ENCODE results near the gene AATK. TPM values are rescaled to one million over a fixed set of nuclear protein-coding genes. Genes with fewer than 3 reads are reported as not detected.
"Not testable (repeated sequence)": the region's sequence is repeated elsewhere in the genome, so short reads cannot be mapped to it uniquely, and the experiment has no call there.

AATK gene
- total RNA-seq, 2 experiments from 2014 or later = 0.78 to 1.0 TPM

GRCh38 chr17:81078026-81078913 is 87.8 kb downstream of the AATK start:
- H3K27me3 Mint-ChIP-seq; DNase-seq; H3K4me1 Mint-ChIP-seq (ENCODE audit: low read depth); H3K4me3 Mint-ChIP-seq; H3K27ac Mint-ChIP-seq; POLR2A ChIA-PET; H3K9me3 Mint-ChIP-seq; intact Hi-C loops (cut with micrococcal nuclease); H3K36me3 Mint-ChIP-seq: not testable (repeated sequence)
- CTCF ChIA-PET = interaction anchor here (1.3 kb wide), 1 partner anchor 23 kb away, joined by 5 read pairs; no protein-coding TSS in a partner anchor

- Mint-ChIP-seq H3K36me3 (no peaks in the 10 kb centered on the region), H3K27me3 (no peaks in the 10 kb centered on the region), H3K4me1 (ENCODE audit: low read depth) (no peaks in the 10 kb centered on the region), H3K9me3 (no peaks in the 10 kb centered on the region), H3K4me3 (no peak overlapping the region), H3K27ac (no peak overlapping the region)
- POLR2A ChIA-PET = no interaction called here
- intact Hi-C loops (cut with micrococcal nuclease) = no loop called here
- DNase-seq = no peak
- CTCF ChIA-PET = no interaction called here
Observed at GRCh38 chr17:81076141-81076679, 89.8 kb downstream of the AATK start.

GRCh38 chr17:81075307-81075706 is 90.7 kb downstream of the AATK start:
- CTCF ChIA-PET = no interaction called here
- POLR2A ChIA-PET = no interaction called here
- Mint-ChIP-seq H3K4me3 (no peak overlapping the region), H3K4me1 (ENCODE audit: low read depth) (no peaks in the 10 kb centered on the region), H3K9me3 (no peaks in the 10 kb centered on the region), H3K27ac (no peak overlapping the region), H3K36me3 (no peaks in the 10 kb centered on the region), H3K27me3 (no peaks in the 10 kb centered on the region)
- intact Hi-C loops (cut with micrococcal nuclease) = no loop called here
- no peak for DNase-seq

- Mint-ChIP-seq H3K4me3 (no peak overlapping the region), H3K36me3 (no peaks in the 10 kb centered on the region), H3K9me3 (no peaks in the 10 kb centered on the region), H3K4me1 (ENCODE audit: low read depth) (no peaks in the 10 kb centered on the region), H3K27me3 (no peaks in the 10 kb centered on the region), H3K27ac (no peak overlapping the region)
- DNase-seq = no peak
- ChIA-PET CTCF (no interaction called here), POLR2A (no interaction called here)
- intact Hi-C loops (cut with micrococcal nuclease) = no loop called here
Observed at GRCh38 chr17:81074875-81075274, 91.1 kb downstream of the AATK start.

GRCh38 chr17:81073967-81074839 is 91.8 kb downstream of the AATK start:
- Mint-ChIP-seq H3K27me3 (no peaks in the 10 kb centered on the region), H3K4me3 (no peak overlapping the region), H3K36me3 (no peaks in the 10 kb centered on the region), H3K27ac (no peak overlapping the region), H3K9me3 (no peaks in the 10 kb centered on the region), H3K4me1 (ENCODE audit: low read depth) (no peaks in the 10 kb centered on the region)
- ChIA-PET POLR2A (no interaction called here), CTCF (interaction anchor here (1.2 kb wide), 1 partner anchor 50 kb away, joined by 3 read pairs; no protein-coding TSS in a partner anchor)
- intact Hi-C loops (cut with micrococcal nuclease) = no loop called here
- no peak for DNase-seq

- no peak overlapping the region for H3K27ac Mint-ChIP-seq
- intact Hi-C loops (cut with micrococcal nuclease) = no loop called here
- CTCF ChIA-PET = no interaction called here
- H3K4me3 Mint-ChIP-seq = no peak overlapping the region
- no peaks in the 10 kb centered on the region for H3K36me3 Mint-ChIP-seq
- no peaks in the 10 kb centered on the region for H3K9me3 Mint-ChIP-seq
- no peak for DNase-seq
- no peaks in the 10 kb centered on the region for H3K4me1 Mint-ChIP-seq (ENCODE audit: low read depth)
- H3K27me3 Mint-ChIP-seq = no peaks in the 10 kb centered on the region
- POLR2A ChIA-PET = no interaction called here
Observed at GRCh38 chr17:81071761-81072741, 94.0 kb downstream of the AATK start.

- Mint-ChIP-seq H3K27me3 (no peaks in the 10 kb centered on the region), H3K9me3 (no peaks in the 10 kb centered on the region), H3K36me3 (no peaks in the 10 kb centered on the region), H3K4me1 (ENCODE audit: low read depth) (no peaks in the 10 kb centered on the region), H3K4me3 (no peak overlapping the region), H3K27ac (no peak overlapping the region)
- CTCF ChIA-PET = no interaction called here
- POLR2A ChIA-PET = no interaction called here
- no peak for DNase-seq
- intact Hi-C loops (cut with micrococcal nuclease) = no loop called here
Observed at GRCh38 chr17:81070541-81071246, 95.3 kb downstream of the AATK start.

GRCh38 chr17:81069135-81069645 is 96.8 kb downstream of the AATK start:
- Mint-ChIP-seq H3K36me3 (no peaks in the 10 kb centered on the region), H3K9me3 (no peaks in the 10 kb centered on the region), H3K27me3 (no peaks in the 10 kb centered on the region), H3K27ac (no peak overlapping the region), H3K4me1 (ENCODE audit: low read depth) (no peaks in the 10 kb centered on the region), H3K4me3 (no peak overlapping the region)
- DNase-seq = no peak
- ChIA-PET CTCF (no interaction called here), POLR2A (no interaction called here)
- intact Hi-C loops (cut with micrococcal nuclease) = no loop called here

GRCh38 chr17:81068411-81069134 is 97.4 kb downstream of the AATK start:
- Mint-ChIP-seq H3K9me3 (no peaks in the 10 kb centered on the region), H3K4me1 (ENCODE audit: low read depth) (peaks cover 2% of the 10 kb centered on the region), H3K4me3 (no peak overlapping the region), H3K36me3 (no peaks in the 10 kb centered on the region), H3K27ac (no peak overlapping the region), H3K27me3 (no peaks in the 10 kb centered on the region)
- POLR2A ChIA-PET = no interaction called here
- DNase-seq = no peak
- CTCF ChIA-PET = no interaction called here
- intact Hi-C loops (cut with micrococcal nuclease) = no loop called here

- ChIA-PET POLR2A (no interaction called here), CTCF (no interaction called here)
- H3K4me1 Mint-ChIP-seq (ENCODE audit: low read depth) = peaks cover 2% of the 10 kb centered on the region
- no peaks in the 10 kb centered on the region for H3K27me3 Mint-ChIP-seq
- H3K36me3 Mint-ChIP-seq = no peaks in the 10 kb centered on the region
- no peak for DNase-seq
- intact Hi-C loops (cut with micrococcal nuclease) = no loop called here
- H3K9me3 Mint-ChIP-seq = no peaks in the 10 kb centered on the region
- no peak overlapping the region for H3K4me3 Mint-ChIP-seq
- no peak overlapping the region for H3K27ac Mint-ChIP-seq
Observed at GRCh38 chr17:81067391-81067811, 98.6 kb downstream of the AATK start.

All from activated CD4-positive, alpha-beta memory T cell treated with anti-CD3 and anti-CD28 coated beads for 36 hours (primary cell).